NCI-H1048 (cell line): ENCODE data around the gene ZCCHC7.

Experiments
- DNase-seq: peaks from one replicate; lab custom pipeline; 2025; lab: John Stamatoyannopoulos, UW

ZCCHC7 gene

DNA sequence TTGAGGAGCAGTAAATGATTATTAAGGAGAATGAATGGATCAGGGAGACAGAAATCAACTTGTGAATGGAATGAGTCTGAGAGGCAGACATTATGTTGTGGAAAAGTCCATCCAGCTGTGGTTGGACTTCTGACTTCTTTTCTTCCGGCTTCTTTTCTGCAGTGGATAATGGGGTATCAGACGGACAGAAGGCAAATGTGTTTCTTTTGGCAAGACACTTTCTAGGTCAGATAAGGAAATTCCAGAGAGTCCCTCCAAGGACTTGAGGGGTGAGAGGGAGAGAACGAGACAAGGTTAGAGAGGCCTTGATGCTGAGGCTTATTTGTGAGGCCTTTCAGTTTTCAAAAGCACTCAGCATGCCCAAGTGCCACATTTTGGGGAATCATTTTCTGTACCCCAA is 285.0 kb downstream of the ZCCHC7 start:
- no peak for DNase-seq

DNA sequence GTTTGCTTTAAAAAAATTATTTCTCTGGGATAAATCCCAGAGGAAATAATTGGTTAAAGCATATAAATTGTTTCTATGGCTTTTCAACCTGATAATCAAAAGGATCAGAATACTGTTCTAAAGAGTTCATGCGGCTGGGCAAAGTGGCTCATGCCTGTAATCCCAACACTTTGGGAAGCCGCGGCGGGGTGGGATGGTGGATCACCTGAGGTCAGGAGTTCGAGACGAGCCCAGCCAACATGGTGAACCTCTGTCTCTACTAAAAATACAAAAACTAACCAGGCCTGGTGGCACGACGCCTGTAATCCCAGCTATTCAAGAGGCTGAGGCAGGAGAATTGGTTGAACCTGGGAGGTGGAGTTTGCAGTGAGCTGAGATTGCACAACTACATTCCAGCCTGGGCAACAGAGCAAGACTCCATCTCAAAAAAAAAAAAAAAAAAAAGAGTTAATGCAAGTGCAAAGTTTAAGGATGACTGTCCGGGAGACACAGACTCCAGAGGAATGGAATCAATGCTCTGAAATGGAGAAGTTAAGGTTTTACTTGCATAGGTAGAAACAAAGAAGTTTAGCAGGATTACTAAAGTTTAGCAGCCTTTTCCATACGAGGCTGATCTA is 285.5 kb downstream of the ZCCHC7 start:
- no peak for DNase-seq

DNA sequence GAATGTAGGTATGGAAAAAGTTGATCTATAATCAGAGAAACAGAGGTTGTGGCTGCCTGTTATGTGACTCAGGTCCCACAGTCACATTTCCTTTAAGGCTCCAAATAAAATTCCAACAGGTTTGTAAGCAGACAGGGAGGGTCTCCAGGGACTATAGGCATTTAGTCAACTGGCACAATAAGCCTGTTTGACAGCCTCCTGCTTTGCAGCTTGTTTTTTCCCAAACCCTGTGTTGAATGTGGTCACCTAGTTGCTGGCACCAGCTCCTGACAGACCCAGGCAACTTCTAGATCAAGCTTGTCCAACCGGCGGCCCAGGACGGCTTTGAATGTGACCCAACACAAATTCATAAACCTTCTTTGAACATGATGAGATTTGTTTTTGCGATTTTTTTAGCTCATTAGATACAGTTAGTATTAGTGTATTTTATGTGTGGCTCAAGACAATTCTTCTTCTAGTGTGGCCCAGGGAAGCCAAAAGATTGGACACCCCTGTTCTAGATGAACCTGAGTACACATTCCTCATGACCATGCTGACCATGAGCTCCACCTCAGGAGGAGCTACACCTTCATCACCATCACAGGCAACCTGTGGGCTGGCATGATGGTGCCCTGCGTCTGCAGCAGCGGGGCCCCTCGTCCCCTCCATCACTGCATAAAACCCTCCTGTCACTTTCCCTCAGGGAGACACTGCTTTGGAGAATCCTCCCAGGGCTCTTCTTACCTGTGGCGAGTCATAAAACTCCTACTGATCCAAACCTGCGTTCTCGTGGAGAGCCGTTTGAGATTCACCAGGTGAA is 286.4 kb downstream of the ZCCHC7 start:
- DNase-seq, result no peak

DNA sequence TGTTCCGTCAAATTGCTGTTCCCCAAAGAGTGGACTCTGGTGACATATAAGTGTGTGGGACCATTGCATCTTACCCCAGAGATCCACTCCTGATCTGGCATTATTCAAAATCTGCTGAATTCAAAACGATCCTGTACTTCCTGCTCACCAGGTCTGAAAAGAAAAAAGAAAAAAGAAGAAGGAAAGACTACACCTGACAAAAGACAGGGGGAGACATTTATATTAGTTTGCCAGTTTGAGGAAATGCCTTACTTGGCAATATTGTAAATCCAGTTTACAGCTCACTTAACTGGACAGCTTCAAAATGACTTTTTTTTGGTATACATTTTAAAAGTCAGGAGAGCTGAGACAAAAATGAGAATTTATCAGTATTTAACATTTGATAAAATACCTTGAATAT is 287.1 kb downstream of the ZCCHC7 start:
- DNase-seq, result no peak
